WTC11 (cell line): ENCODE data around the gene SETMAR.

ENCODE experiments used
- CTCF ChIP-seq: fragments of 200-600 bp; IDR thresholded peaks from 2 replicates; pipeline ENCODE4 v1.8.0; 2022; ENCODE audit warnings: antibody characterized with exemption
- ESRRA ChIP-seq: sonication (generic); formaldehyde crosslinking; IDR thresholded peaks from 2 replicates; pipeline ENCODE4 v1.8.1; 2022; ENCODE audit warnings: mild to moderate bottlenecking, missing genetic modification reagents, borderline replicate concordance
- KAT7 ChIP-seq: sonication (generic); formaldehyde crosslinking; IDR thresholded peaks from 2 replicates; pipeline ENCODE4 v1.8.1; 2023; ENCODE audit warnings: missing genetic modification reagents, mild to moderate bottlenecking, borderline replicate concordance
- MAX ChIP-seq: sonication (generic); formaldehyde crosslinking; IDR thresholded peaks from 2 replicates; pipeline ENCODE4 v1.8.0; 2022; ENCODE audit warnings: mild to moderate bottlenecking, missing genetic modification reagents
- NFE2L1 ChIP-seq: sonication (generic); formaldehyde crosslinking; IDR thresholded peaks from 2 replicates; pipeline ENCODE4 v1.8.1; 2023; ENCODE audit warnings: missing genetic modification reagents
- TEAD4 ChIP-seq: sonication (generic); formaldehyde crosslinking; IDR thresholded peaks from 2 replicates; pipeline ENCODE4 v1.8.0; 2022; ENCODE audit warnings: mild to moderate bottlenecking, missing genetic modification reagents
- ZNF263 ChIP-seq: sonication (generic); formaldehyde crosslinking; IDR thresholded peaks from 2 replicates; pipeline ENCODE4 v1.8.1; 2022; ENCODE audit warnings: low read depth, mild to moderate bottlenecking, moderate library complexity, missing genetic modification reagents
- ZNF317 ChIP-seq: sonication (generic); formaldehyde crosslinking; IDR thresholded peaks from 2 replicates; pipeline ENCODE4 v1.8.1; 2023; ENCODE audit warnings: low read depth, mild to moderate bottlenecking, moderate library complexity, missing genetic modification reagents, borderline replicate concordance
- TF ChIP-seq, protein P1 (sequence below): sonication (generic); formaldehyde crosslinking; IDR thresholded peaks from 2 replicates; pipeline ENCODE4 v1.8.1; 2023; ENCODE audit warnings: mild to moderate bottlenecking, moderate library complexity, missing genetic modification reagents

GRCh38 chr3:4281991-4282390, 21.2 kb upstream of the SETMAR start:
- TF ChIP-seq CTCF (no peak), NFE2L1 (CRISPR knock-in tag) (no peak), ZNF317 (no peak), TEAD4 (CRISPR knock-in tag) (no peak), KAT7 (CRISPR knock-in tag) (no peak), MAX (CRISPR knock-in tag) (no peak), ZNF263 (CRISPR knock-in tag) (no peak), ESRRA (CRISPR knock-in tag) (no peak)
- TF ChIP-seq, protein P1, sequence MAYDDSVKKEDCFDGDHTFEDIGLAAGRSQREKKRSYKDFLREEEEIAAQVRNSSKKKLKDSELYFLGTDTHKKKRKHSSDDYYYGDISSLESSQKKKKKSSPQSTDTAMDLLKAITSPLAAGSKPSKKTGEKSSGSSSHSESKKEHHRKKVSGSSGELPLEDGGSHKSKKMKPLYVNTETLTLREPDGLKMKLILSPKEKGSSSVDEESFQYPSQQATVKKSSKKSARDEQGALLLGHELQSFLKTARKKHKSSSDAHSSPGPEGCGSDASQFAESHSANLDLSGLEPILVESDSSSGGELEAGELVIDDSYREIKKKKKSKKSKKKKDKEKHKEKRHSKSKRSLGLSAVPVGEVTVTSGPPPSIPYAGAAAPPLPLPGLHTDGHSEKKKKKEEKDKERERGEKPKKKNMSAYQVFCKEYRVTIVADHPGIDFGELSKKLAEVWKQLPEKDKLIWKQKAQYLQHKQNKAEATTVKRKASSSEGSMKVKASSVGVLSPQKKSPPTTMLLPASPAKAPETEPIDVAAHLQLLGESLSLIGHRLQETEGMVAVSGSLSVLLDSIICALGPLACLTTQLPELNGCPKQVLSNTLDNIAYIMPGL (CRISPR knock-in tag): no peak
